ENCODE measurements around the gene TMEM184B.

TMEM184B gene

DNA sequence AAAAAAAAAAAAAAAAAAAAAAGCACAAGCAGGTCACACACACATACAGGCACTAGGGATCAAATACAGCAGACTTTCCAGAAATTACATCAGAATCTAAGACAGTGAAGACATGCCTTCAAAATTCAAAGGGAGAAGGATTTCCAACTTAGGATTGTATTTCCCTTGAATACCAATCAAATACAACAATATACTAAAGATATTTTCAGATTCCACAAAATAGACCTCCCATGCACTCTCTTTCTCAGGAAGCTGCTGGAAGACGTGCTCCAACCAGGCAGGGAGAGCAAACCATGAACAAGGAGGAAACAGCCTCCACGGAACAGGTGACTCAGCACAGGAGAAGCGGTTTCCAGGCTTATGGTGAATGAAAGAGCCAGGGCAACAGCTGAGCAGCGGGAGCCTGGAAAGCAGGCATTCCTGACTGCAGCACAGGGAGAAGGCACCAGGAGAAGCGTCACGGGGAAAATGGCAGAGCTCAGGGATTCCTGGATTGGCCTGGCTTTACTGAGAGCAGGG, 32.0 kb downstream of the TMEM184B start:
- H3K4me2 ChIP-seq (ENCODE audit: low read length) = no peak overlapping the region
- H3F3A ChIP-seq (ENCODE audit: control insufficient read depth, insufficient read depth) = no peaks in the 10 kb centered on the region
- no peak overlapping the region for H3K27ac ChIP-seq (ENCODE audit: low read depth, low read length)
- H3K4me3 ChIP-seq (ENCODE audit: low read length) = no peak overlapping the region
- H3K79me2 ChIP-seq (ENCODE audit: control insufficient read depth, low read length) = no peaks in the 10 kb centered on the region
- no peaks in the 10 kb centered on the region for H3K9me3 ChIP-seq (ENCODE audit: control insufficient read depth, insufficient read depth, low read length)
- H3K27me3 ChIP-seq (ENCODE audit: control insufficient read depth, low read length) = no peaks in the 10 kb centered on the region
- no peaks in the 10 kb centered on the region for H3K36me3 ChIP-seq (ENCODE audit: control insufficient read depth, low read length)
- TF ChIP-seq, protein P1, sequence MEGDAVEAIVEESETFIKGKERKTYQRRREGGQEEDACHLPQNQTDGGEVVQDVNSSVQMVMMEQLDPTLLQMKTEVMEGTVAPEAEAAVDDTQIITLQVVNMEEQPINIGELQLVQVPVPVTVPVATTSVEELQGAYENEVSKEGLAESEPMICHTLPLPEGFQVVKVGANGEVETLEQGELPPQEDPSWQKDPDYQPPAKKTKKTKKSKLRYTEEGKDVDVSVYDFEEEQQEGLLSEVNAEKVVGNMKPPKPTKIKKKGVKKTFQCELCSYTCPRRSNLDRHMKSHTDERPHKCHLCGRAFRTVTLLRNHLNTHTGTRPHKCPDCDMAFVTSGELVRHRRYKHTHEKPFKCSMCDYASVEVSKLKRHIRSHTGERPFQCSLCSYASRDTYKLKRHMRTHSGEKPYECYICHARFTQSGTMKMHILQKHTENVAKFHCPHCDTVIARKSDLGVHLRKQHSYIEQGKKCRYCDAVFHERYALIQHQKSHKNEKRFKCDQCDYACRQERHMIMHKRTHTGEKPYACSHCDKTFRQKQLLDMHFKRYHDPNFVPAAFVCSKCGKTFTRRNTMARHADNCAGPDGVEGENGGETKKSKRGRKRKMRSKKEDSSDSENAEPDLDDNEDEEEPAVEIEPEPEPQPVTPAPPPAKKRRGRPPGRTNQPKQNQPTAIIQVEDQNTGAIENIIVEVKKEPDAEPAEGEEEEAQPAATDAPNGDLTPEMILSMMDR (IDR thresholded peaks at IDR 0.05; ENCODE audit: low read depth, low read length, poor library complexity, severe bottlenecking) = no peak
- no peak for TF ChIP-seq EZH2phosphoT487 (IDR thresholded peaks at IDR 0.05; ENCODE audit: borderline replicate concordance, low read length)
- no peaks in the 10 kb centered on the region for H3K9me2 ChIP-seq (replicated peaks; ENCODE audit: control insufficient read depth, low read length)
- H4K20me1 ChIP-seq (ENCODE audit: control insufficient read depth, insufficient read depth, low read depth, low read length) = no peaks in the 10 kb centered on the region
- H3K4me1 ChIP-seq (ENCODE audit: control insufficient read depth, low read length) = peaks cover 10% of the 10 kb centered on the region

DNA sequence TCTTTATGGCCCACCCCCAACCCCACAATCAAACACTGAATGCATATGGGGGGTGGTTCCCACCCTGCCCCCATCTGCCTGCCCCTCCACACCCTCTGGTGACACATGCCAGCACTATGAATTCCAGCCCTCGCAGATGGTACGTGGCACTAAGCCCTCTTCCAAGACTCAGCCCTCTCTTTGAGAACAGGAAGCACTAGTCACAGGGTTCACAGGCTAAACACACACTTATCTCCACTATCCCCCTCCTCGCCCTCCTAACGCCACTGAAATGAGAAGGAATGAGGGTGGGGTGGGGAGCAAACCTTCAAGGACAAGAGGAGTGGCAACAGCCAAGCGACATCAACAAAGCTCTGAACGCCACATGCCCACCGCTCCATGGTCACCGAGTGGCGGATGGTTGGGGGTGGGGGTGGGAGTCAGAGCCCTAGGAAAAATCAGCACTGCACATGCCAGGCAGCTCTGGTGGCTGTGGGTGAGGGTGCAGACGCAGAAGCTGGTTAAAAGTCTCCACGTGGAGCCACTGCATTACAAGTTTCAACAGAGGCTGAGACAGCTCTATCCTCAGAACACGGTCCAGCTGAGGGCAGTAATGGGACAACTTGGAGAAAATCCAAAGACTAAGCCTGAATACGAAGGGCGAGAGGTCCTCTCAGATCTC, 33.6 kb downstream of the TMEM184B start:
- no peak overlapping the region for H3K27ac ChIP-seq (ENCODE audit: low read depth, low read length)
- H4K20me1 ChIP-seq (ENCODE audit: control insufficient read depth, insufficient read depth, low read depth, low read length) = no peaks in the 10 kb centered on the region
- H3K36me3 ChIP-seq (ENCODE audit: control insufficient read depth, low read length) = no peaks in the 10 kb centered on the region
- no peak overlapping the region for H3K4me2 ChIP-seq (ENCODE audit: low read length)
- H3K9me3 ChIP-seq (ENCODE audit: control insufficient read depth, insufficient read depth, low read length) = no peaks in the 10 kb centered on the region
- H3K9me2 ChIP-seq (replicated peaks; ENCODE audit: control insufficient read depth, low read length) = no peaks in the 10 kb centered on the region
- H3K4me3 ChIP-seq (ENCODE audit: low read length) = no peak overlapping the region
- H3K27me3 ChIP-seq (ENCODE audit: control insufficient read depth, low read length) = no peaks in the 10 kb centered on the region
- no peaks in the 10 kb centered on the region for H3K79me2 ChIP-seq (ENCODE audit: control insufficient read depth, low read length)
- TF ChIP-seq, protein P1 (IDR thresholded peaks at IDR 0.05; ENCODE audit: low read depth, low read length, poor library complexity, severe bottlenecking) = no peak
- no peak for TF ChIP-seq EZH2phosphoT487 (IDR thresholded peaks at IDR 0.05; ENCODE audit: borderline replicate concordance, low read length)
- H3F3A ChIP-seq (ENCODE audit: control insufficient read depth, insufficient read depth) = no peaks in the 10 kb centered on the region
- H3K4me1 ChIP-seq (ENCODE audit: control insufficient read depth, low read length) = peaks cover 3% of the 10 kb centered on the region

DNA sequence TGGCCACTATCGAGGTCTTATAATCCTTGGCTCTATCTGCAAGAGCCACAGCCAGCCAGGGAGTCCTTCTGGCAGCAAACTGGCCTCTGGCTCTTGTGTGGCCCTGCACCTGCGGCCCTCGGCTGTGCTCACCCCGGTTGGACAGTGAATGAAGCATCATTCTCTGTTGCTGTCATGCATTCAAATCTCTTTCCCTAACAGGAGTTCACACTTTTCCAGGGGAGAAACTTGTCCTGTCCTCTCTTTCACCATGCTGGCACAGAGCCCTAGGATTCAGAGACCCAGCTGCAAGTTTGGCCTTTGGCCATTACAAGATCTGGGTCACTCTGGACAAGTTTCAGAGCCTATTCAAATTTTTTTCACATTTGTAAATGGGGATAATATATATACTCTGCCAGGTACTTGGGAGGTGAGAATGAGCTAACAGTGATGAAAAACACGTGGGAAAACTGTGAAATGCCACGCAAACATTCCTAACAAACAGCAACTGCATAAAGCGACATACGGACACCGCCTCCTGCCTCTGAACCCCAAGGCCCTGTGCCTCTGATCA, 34.2 kb downstream of the TMEM184B start:
- Histone ChIP-seq H3K4me1 (ENCODE audit: control insufficient read depth, low read length) (no peaks in the 10 kb centered on the region), H3K79me2 (ENCODE audit: control insufficient read depth, low read length) (no peaks in the 10 kb centered on the region), H3K4me3 (ENCODE audit: low read length) (no peak overlapping the region), H3K27me3 (ENCODE audit: control insufficient read depth, low read length) (no peaks in the 10 kb centered on the region), H3K36me3 (ENCODE audit: control insufficient read depth, low read length) (no peaks in the 10 kb centered on the region), H3K27ac (ENCODE audit: low read depth, low read length) (no peak overlapping the region), H3K9me2 (replicated peaks; ENCODE audit: control insufficient read depth, low read length) (no peaks in the 10 kb centered on the region), H3F3A (ENCODE audit: control insufficient read depth, insufficient read depth) (no peaks in the 10 kb centered on the region), H4K20me1 (ENCODE audit: control insufficient read depth, insufficient read depth, low read depth, low read length) (no peaks in the 10 kb centered on the region), H3K4me2 (ENCODE audit: low read length) (no peak overlapping the region), H3K9me3 (ENCODE audit: control insufficient read depth, insufficient read depth, low read length) (no peaks in the 10 kb centered on the region)
- no peak for TF ChIP-seq EZH2phosphoT487 (IDR thresholded peaks at IDR 0.05; ENCODE audit: borderline replicate concordance, low read length)
- TF ChIP-seq, protein P1 (IDR thresholded peaks at IDR 0.05; ENCODE audit: low read depth, low read length, poor library complexity, severe bottlenecking) = no peak
